Activated CD8-positive, alpha-beta T cell treated with anti-CD3 and anti-CD28 coated beads for 36 hours (primary cell): Measurements from ENCODE around the gene COL1A1. TPM values are rescaled to one million over a fixed set of nuclear protein-coding genes. Genes with fewer than 3 reads are reported as not detected.

Experiments
- ATAC-seq: fragments of 200-7000 bp; cut with Tn5 transposase; one replicate; pipeline ENCODE4 v1.10.0; 2021; ENCODE audit warnings: mild to moderate bottlenecking, moderate library complexity
- CTCF ChIA-PET: fragments of 350-600 bp; sonication (Branson Sonifier 250); formaldehyde crosslinking; loops from one replicate; lab custom pipeline; 2021; ENCODE audit warnings: antibody characterized with exemption; lab: Charles Lee
- POLR2A ChIA-PET: fragments of 350-600 bp; sonication (Branson Sonifier 250); formaldehyde crosslinking; loops from one replicate; lab custom pipeline; 2021; ENCODE audit warnings: antibody characterized with exemption; lab: Charles Lee
- DNase-seq: peaks from one replicate; pipeline ENCODE4 v3.0.0-alpha.2; 2020
- H3K27ac Mint-ChIP-seq: one replicate; pipeline ENCODE4 v1.8.0; 2021; ENCODE audit warnings: mild to moderate bottlenecking, mixed read lengths
- H3K27me3 Mint-ChIP-seq: one replicate; pipeline ENCODE4 v1.8.0; 2021; ENCODE audit warnings: mixed read lengths
- H3K36me3 Mint-ChIP-seq: one replicate; pipeline ENCODE4 v1.8.0; 2021; ENCODE audit warnings: low read depth, mixed read lengths
- H3K4me1 Mint-ChIP-seq: one replicate; pipeline ENCODE4 v1.8.0; 2021; ENCODE audit warnings: low read depth, mixed read lengths
- H3K4me3 Mint-ChIP-seq: one replicate; pipeline ENCODE4 v1.8.0; 2021; ENCODE audit warnings: mild to moderate bottlenecking, moderate library complexity, mixed read lengths
- H3K9me3 Mint-ChIP-seq: one replicate; pipeline ENCODE4 v1.8.0; 2021; ENCODE audit warnings: mixed read lengths
- intact Hi-C: fragments of 100-400 bp; cut with micrococcal nuclease; formaldehyde crosslinking; loops from one replicate; pipeline ENCODE4 v1.10.0; 2022
- total RNA-seq, 2 experiments: library from RNA; stranded (reverse); gene quantifications; one replicate each; pipeline ENCODE4 v1.2.3, GENCODE V29; 2021
- TF ChIP-seq, protein P1 (sequence below): fragments of 200-600 bp; IDR thresholded peaks from one replicate; pipeline ENCODE4 v1.8.0; 2022; ENCODE audit warnings: antibody characterized with exemption, mild to moderate bottlenecking

The COL1A1 gene
- total RNA-seq, 2 experiments from 2014 or later: 0.92 to 1.0 TPM

DNA sequence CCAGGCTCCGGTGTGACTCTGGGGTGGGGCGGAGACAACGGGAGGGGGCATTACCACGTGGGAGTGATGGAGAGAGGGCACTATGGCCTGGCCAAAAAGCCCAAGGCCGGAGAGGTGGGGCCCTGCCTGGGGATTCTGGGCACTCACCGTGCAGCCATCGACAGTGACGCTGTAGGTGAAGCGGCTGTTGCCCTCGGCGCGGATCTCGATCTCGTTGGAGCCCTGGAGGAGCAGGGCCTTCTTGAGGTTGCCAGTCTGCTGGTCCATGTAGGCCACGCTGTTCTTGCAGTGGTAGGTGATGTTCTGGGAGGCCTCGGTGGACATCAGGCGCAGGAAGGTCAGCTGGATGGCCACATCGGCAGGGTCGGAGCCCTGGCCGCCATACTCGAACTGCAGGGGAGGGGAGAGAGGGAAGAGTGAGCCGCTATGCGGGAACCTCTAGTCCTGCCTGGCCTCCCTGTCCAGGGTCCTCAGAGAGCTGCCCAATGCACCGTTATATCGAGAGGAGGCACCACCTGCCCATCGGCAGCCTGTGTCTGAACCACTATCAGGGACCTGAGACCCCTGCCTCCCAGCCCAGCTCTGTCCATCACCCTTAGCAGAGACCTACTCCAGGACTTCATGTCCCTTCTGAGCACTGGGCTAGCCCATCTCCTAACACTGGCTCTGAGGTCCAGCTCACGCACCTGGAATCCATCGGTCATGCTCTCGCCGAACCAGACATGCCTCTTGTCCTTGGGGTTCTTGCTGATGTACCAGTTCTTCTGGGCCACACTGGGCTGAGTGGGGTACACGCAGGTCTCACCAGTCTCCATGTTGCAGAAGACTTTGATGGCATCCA lies 15.6 kb downstream of the COL1A1 start:
- no peaks in the 10 kb centered on the region for H3K27me3 Mint-ChIP-seq
- no peak overlapping the region for H3K27ac Mint-ChIP-seq
- TF ChIP-seq, protein P1, sequence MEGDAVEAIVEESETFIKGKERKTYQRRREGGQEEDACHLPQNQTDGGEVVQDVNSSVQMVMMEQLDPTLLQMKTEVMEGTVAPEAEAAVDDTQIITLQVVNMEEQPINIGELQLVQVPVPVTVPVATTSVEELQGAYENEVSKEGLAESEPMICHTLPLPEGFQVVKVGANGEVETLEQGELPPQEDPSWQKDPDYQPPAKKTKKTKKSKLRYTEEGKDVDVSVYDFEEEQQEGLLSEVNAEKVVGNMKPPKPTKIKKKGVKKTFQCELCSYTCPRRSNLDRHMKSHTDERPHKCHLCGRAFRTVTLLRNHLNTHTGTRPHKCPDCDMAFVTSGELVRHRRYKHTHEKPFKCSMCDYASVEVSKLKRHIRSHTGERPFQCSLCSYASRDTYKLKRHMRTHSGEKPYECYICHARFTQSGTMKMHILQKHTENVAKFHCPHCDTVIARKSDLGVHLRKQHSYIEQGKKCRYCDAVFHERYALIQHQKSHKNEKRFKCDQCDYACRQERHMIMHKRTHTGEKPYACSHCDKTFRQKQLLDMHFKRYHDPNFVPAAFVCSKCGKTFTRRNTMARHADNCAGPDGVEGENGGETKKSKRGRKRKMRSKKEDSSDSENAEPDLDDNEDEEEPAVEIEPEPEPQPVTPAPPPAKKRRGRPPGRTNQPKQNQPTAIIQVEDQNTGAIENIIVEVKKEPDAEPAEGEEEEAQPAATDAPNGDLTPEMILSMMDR: no peak
- DNase-seq (no peak), ATAC-seq (no peak)
- CTCF ChIA-PET: no interaction called here
- no peaks in the 10 kb centered on the region for H3K36me3 Mint-ChIP-seq
- POLR2A ChIA-PET: no interaction called here
- intact Hi-C loops: no loop called here
- H3K9me3 Mint-ChIP-seq: no peaks in the 10 kb centered on the region
- H3K4me1 Mint-ChIP-seq: peaks cover 12% of the 10 kb centered on the region
- no peak overlapping the region for H3K4me3 Mint-ChIP-seq

DNA sequence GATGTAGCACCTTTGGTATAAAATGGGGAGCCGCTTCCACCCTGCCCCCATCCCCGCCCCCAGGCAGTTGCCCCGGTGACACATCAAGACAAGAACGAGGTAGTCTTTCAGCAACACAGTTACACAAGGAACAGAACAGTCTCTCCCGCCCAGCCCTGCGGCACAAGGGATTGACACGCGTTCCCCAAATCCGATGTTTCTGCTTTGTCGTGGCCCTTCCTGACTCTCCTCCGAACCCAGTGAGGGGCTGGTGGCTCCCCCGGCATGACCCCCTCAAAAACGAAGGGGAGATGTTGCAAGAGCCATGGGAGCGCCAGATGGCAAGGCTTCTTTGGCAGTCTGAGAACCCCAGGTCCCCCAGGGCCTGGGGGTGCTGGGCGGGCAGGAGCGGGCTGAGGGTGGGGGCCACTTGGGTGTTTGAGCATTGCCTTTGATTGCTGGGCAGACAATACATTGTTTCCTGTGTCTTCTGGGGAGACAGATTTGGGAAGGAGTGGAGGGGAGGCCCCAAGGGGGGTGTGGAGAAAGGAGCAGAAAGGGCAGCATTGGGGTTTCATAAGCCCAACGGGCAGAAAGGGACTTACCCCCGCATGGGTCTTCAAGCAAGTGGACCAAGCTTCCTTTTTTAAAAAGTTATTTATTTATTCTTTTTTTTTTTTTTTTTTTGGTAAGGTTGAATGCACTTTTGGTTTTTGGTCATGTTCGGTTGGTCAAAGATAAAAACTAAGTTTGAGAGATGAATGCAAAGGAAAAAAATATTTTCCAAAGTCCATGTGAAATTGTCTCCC lies 16.6 kb downstream of the COL1A1 start:
- ChIA-PET CTCF (no interaction called here), POLR2A (no interaction called here)
- no peaks in the 10 kb centered on the region for H3K36me3 Mint-ChIP-seq
- TF ChIP-seq, protein P1: no peak
- H3K27me3 Mint-ChIP-seq: no peaks in the 10 kb centered on the region
- no peaks in the 10 kb centered on the region for H3K9me3 Mint-ChIP-seq
- H3K4me3 Mint-ChIP-seq: no peak overlapping the region
- intact Hi-C loops: no loop called here
- no peak overlapping the region for H3K27ac Mint-ChIP-seq
- no peak for ATAC-seq
- H3K4me1 Mint-ChIP-seq: peaks cover 12% of the 10 kb centered on the region
- DNase-seq: peak; percentile 28

DNA sequence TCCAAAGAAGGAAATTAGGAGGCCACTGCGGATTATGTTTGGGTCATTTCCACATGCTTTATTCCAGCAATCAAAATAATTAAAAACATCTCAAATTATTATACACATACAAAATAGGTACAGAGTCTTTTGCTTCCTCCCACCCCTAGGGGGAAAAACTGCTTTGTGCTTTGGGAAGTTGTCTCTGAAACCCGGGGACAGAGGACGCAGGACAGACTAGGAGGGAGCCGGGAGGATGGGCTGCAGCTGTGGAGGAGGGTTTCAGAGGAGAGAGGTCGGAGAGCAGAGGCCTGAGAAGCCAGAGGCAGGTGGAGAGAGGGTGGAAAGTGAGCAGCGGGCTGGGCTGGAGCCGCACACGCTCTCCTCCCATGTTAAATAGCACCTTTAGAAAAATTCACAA lies 17.4 kb downstream of the COL1A1 start:
- TF ChIP-seq, protein P1: no peak
- ChIA-PET CTCF (no interaction called here), POLR2A (no interaction called here)
- Mint-ChIP-seq H3K36me3 (no peaks in the 10 kb centered on the region), H3K27me3 (no peaks in the 10 kb centered on the region), H3K27ac (no peak overlapping the region), H3K4me1 (peaks cover 12% of the 10 kb centered on the region), H3K9me3 (no peaks in the 10 kb centered on the region), H3K4me3 (peak overlapping the region; percentile 36)
- intact Hi-C loops: no loop called here
- ATAC-seq (no peak), DNase-seq (no peak)

DNA sequence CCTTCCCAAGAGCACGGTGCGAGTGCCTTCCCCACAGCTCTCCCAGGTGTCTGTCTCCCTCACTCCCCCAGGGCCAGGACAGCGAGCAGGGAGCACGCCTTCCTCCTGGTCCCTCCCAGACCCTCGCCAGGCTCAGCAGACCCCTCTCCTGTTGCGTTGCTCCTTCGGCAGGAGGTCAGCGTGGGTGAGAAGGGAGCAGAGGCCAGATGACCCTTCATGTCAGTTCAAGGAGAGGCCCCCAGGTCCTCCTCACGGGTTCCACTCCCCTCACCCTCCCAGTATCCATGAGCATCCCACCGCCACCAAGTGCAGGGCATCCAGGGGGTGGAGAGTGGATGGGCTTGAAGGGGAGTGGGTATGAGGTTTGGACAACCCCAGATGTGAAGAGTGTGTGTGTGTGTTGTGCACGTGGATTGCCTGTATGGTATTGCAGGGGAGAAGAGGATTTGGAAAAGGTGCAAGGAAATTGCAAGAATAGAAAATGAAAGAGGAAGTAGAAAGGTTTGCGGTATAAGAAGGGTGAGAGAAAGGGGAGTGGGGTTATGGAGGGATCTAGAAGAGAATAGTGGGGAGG lies 17.9 kb downstream of the COL1A1 start:
- H3K9me3 Mint-ChIP-seq: no peaks in the 10 kb centered on the region
- no peak overlapping the region for H3K27ac Mint-ChIP-seq
- H3K36me3 Mint-ChIP-seq: no peaks in the 10 kb centered on the region
- TF ChIP-seq, protein P1: no peak
- ChIA-PET POLR2A (interaction anchor here (1.8 kb wide), 1 partner anchor 23 kb away, joined by 4 read pairs; no protein-coding TSS in a partner anchor), CTCF (interaction anchor here (0.9 kb wide), 1 partner anchor 231 kb away, joined by 3 read pairs; no protein-coding TSS in a partner anchor)
- peak overlapping the region; percentile 36 for H3K4me3 Mint-ChIP-seq
- intact Hi-C loops: no loop called here
- no peaks in the 10 kb centered on the region for H3K27me3 Mint-ChIP-seq
- no peak for DNase-seq
- peaks cover 12% of the 10 kb centered on the region for H3K4me1 Mint-ChIP-seq
- ATAC-seq: peak; percentile 27
